ENCODE data around the gene RCBTB2. TPM values are rescaled to one million over a fixed set of nuclear protein-coding genes. Genes with fewer than 3 reads are reported as not detected.

The RCBTB2 gene
- total RNA-seq, 1 experiment from 2014 or later = 1.1 TPM

DNA sequence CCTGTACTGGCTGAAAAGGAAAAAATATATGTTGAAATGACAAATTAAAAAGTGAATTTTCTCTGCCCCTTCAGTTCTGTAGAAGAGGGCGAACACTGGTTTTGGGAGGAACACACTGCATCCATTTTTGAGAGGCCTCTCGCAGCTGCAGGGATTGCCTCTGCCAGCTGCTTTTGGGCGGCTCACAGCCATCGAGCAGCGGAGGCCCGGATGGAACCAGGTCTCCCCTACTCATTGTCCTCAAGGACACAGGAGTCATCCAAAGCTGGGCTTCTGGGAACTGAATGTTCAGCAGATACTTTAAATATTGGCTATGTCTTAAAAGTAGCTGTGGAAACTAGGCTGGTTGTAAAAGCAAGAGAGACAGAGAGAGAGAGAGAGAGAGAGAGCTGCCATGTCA, 17.1 kb downstream of the RCBTB2 start:
- ChIA-PET POLR2A (no interaction called here), CTCF (no interaction called here)
- intact Hi-C loops (cut with micrococcal nuclease; ENCODE audit: unreplicated experiment) = no loop called here

GRCh38 chr13:48514793-48515192, 18.1 kb downstream of the RCBTB2 start:
- Histone ChIP-seq H3K36me3 (ENCODE audit: control insufficient read depth, insufficient read depth, low read length) (no peaks in the 10 kb centered on the region), H3K4me3 (ENCODE audit: low read depth, low read length) (no peak overlapping the region), H3K9me3 (no peaks in the 10 kb centered on the region), H3K27me3 (replicated peaks; ENCODE audit: control insufficient read depth, insufficient read depth, low read length) (no peaks in the 10 kb centered on the region), H3K4me1 (no peaks in the 10 kb centered on the region)
- H3K4me3 Mint-ChIP-seq (ENCODE audit: unreplicated experiment) = no peak overlapping the region
- intact Hi-C loops (cut with micrococcal nuclease; ENCODE audit: unreplicated experiment) = no loop called here
- no peaks in the 10 kb centered on the region for H3K4me1 Mint-ChIP-seq (ENCODE audit: low read depth, unreplicated experiment)
- no peaks in the 10 kb centered on the region for H3K36me3 Mint-ChIP-seq (ENCODE audit: insufficient read depth, unreplicated experiment)
- BruUV-seq (replicated peaks) = no TSS peak
- H3K27ac Mint-ChIP-seq (ENCODE audit: unreplicated experiment) = no peak overlapping the region
- ChIA-PET POLR2A (no interaction called here), CTCF (interaction anchor here (0.6 kb wide), 1 partner anchor 10 kb away, joined by 4 read pairs; no protein-coding TSS in a partner anchor)
- H3K27me3 Mint-ChIP-seq (ENCODE audit: insufficient read depth, unreplicated experiment) = no peaks in the 10 kb centered on the region
- TF ChIP-seq CTCF (IDR thresholded peaks at IDR 0.05; ENCODE audit: insufficient read depth in 1 of 2, low read depth in 1 of 2, low read length in 1 of 2, severe bottlenecking in 1 of 2, unreplicated experiment in 1 of 2) = no peak
- no peak for DNase-seq
- H3K9me3 Mint-ChIP-seq (ENCODE audit: unreplicated experiment) = no peaks in the 10 kb centered on the region

More for the DNA sequence above, 17.1 kb downstream of the RCBTB2 start:
- no peak for DNase-seq
- Histone ChIP-seq H3K27me3 (replicated peaks; ENCODE audit: control insufficient read depth, insufficient read depth, low read length) (no peaks in the 10 kb centered on the region), H3K9me3 (no peaks in the 10 kb centered on the region), H3K4me3 (ENCODE audit: low read depth, low read length) (no peak overlapping the region), H3K36me3 (ENCODE audit: control insufficient read depth, insufficient read depth, low read length) (no peaks in the 10 kb centered on the region), H3K4me1 (no peaks in the 10 kb centered on the region)
- H3K27me3 Mint-ChIP-seq (ENCODE audit: insufficient read depth, unreplicated experiment) = no peaks in the 10 kb centered on the region
- no peak overlapping the region for H3K4me3 Mint-ChIP-seq (ENCODE audit: unreplicated experiment)
- no peak for TF ChIP-seq CTCF (IDR thresholded peaks at IDR 0.05; ENCODE audit: insufficient read depth in 1 of 2, low read depth in 1 of 2, low read length in 1 of 2, severe bottlenecking in 1 of 2, unreplicated experiment in 1 of 2)
- no TSS peak for BruUV-seq (replicated peaks)
- no peaks in the 10 kb centered on the region for H3K4me1 Mint-ChIP-seq (ENCODE audit: low read depth, unreplicated experiment)
- H3K9me3 Mint-ChIP-seq (ENCODE audit: unreplicated experiment) = no peaks in the 10 kb centered on the region
- H3K36me3 Mint-ChIP-seq (ENCODE audit: insufficient read depth, unreplicated experiment) = no peaks in the 10 kb centered on the region
- no peak overlapping the region for H3K27ac Mint-ChIP-seq (ENCODE audit: unreplicated experiment)

GRCh38 chr13:48511621-48512230, 21.2 kb downstream of the RCBTB2 start:
- ChIA-PET CTCF (no interaction called here), POLR2A (no interaction called here)
- H3K4me3 ChIP-seq (ENCODE audit: low read depth, low read length) = no peak overlapping the region
- no peaks in the 10 kb centered on the region for H3K36me3 ChIP-seq (ENCODE audit: control insufficient read depth, insufficient read depth, low read length)
- no peaks in the 10 kb centered on the region for H3K27me3 ChIP-seq (replicated peaks; ENCODE audit: control insufficient read depth, insufficient read depth, low read length)
- Mint-ChIP-seq H3K4me1 (ENCODE audit: low read depth, unreplicated experiment) (no peaks in the 10 kb centered on the region), H3K4me3 (ENCODE audit: unreplicated experiment) (no peak overlapping the region), H3K36me3 (ENCODE audit: insufficient read depth, unreplicated experiment) (no peaks in the 10 kb centered on the region), H3K27me3 (ENCODE audit: insufficient read depth, unreplicated experiment) (no peaks in the 10 kb centered on the region), H3K9me3 (ENCODE audit: unreplicated experiment) (no peaks in the 10 kb centered on the region), H3K27ac (ENCODE audit: unreplicated experiment) (no peak overlapping the region)
- no peak for TF ChIP-seq CTCF (IDR thresholded peaks at IDR 0.05; ENCODE audit: insufficient read depth in 1 of 2, low read depth in 1 of 2, low read length in 1 of 2, severe bottlenecking in 1 of 2, unreplicated experiment in 1 of 2)
- DNase-seq = no peak
- BruUV-seq (replicated peaks) = no TSS peak
- no peaks in the 10 kb centered on the region for H3K4me1 ChIP-seq
- intact Hi-C loops (cut with micrococcal nuclease; ENCODE audit: unreplicated experiment) = no loop called here
- no peaks in the 10 kb centered on the region for H3K9me3 ChIP-seq

All from Caco-2 (cell line).